GM21723 (cell line): ENCODE results near the gene SPRY1.

Source experiments
- ATAC-seq: cut with Tn5 transposase; IDR thresholded peaks from one replicate; pipeline ENCODE4 v1.9.1; 2021; ENCODE audit warnings: mild to moderate bottlenecking, moderate library complexity; ENCODE audit not compliant: unreplicated experiment

SPRY1 gene

GRCh38 chr4:123396307-123397143 is at the start of gene SPRY1:
SPRY1 (plus strand) TSS chr4:123396795; CDS start chr4:123401592, 4,797 bp downstream.
- ATAC-seq = peak; percentile 51

GRCh38 chr4:123346951-123347350 is 49.6 kb upstream of the SPRY1 start:
- no peak for ATAC-seq

GRCh38 chr4:123348946-123349345 is 47.6 kb upstream of the SPRY1 start:
- no peak for ATAC-seq

- ATAC-seq = no peak
Measured at GRCh38 chr4:123349421-123350190, 47.0 kb upstream of the SPRY1 start.

DNA sequence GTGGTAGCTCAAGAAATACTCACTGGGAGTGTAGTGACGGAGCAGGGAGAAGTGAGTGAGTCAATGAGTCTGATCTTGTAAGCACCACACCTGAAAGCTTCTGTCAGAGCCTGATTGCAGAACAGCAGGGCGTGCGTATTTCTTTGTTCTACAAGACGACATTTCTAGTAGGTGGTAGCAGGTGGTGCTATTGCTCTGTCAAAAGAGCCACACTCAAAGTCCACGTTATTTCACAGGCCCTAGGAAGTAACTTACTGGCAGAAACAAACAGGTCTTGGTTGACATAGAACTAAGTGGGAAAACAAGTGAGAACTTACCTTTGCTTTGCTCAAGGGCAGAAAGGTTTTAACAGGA is 46.4 kb upstream of the SPRY1 start:
- ATAC-seq = no peak

- no peak for ATAC-seq
Measured at GRCh38 chr4:123350726-123351125, 45.9 kb upstream of the SPRY1 start.

DNA sequence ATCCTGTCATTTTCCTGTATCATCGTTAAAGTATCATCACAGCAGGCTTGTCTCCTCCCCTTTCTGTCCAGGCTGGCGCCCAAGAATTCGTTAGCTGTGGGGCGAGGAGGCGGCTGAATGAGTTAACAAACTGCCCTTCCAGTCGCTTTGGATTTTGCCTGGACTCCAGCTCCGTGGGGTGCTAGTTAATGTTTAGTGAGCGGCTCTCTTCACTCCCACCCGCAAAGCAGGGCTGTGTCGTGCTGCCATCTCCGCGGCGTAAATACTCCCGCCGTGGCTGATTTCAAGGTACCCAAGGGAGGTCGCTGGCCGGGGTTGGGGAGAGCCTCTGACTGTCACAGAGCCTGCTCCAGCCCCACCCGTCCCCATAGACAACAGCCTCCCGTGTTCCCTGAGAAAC is 44.9 kb upstream of the SPRY1 start:
- no peak for ATAC-seq

DNA sequence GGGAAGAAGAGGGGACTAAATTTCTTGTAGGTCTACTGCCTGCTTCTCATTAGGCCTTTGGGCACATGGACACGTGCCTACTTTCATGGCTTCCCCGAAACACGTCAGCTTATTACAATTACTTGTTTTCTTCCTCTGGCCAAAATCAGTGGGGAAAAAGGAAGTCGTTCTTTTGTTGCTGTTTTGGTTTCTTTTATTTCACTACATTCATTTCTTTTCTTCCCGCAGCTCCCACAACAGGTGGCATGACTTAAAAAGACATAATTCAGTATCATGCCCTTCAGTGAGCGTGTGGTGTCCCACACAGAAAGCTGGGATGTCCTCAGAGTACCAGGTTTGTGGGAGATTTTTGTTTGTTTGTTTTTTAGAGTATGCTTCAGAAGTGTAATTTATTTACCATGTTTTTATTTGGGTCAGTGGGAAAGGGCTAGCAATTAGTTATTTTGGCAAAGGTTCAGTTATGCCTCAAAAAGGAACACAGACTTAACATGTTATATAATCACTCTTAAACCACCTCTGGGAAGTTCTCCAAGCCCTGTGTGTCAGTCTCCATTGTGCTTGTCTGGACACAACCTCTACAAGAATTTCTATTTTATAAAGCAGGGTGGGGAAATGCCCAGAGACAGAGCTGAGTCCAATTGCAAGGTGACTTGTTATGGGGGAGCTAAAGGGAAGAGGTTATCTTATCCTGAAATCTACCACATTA is 44.2 kb upstream of the SPRY1 start:
- ATAC-seq = peak; percentile 56

DNA sequence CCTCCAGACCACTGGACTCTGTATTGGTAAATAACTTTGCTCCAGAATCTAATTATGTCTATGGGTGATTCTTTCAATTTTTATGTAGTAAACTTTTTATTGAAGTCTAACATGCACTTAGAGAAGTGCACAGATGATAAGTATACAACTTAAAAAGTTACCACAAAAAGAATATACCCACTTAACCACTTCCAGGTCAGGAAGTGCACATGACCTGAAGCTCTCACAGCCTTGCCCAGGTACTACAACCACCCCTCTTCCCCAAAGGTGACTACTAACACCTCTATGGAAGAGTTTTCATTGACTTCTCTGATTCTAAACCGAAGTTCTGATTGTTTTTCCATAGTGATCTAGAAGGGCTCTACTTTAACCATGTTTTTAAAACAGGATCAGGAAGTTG is 43.6 kb upstream of the SPRY1 start:
- peak; percentile 9 for ATAC-seq

GRCh38 chr4:123353656-123354055 is 42.9 kb upstream of the SPRY1 start:
- no peak for ATAC-seq

GRCh38 chr4:123354701-123355100 is 41.9 kb upstream of the SPRY1 start:
- ATAC-seq = no peak

- ATAC-seq = no peak
Measured at GRCh38 chr4:123356921-123357320, 39.7 kb upstream of the SPRY1 start.

- ATAC-seq = no peak
Measured at GRCh38 chr4:123359449-123360315, 36.9 kb upstream of the SPRY1 start.

- ATAC-seq = no peak
Measured at GRCh38 chr4:123361195-123361861, 35.3 kb upstream of the SPRY1 start.

DNA sequence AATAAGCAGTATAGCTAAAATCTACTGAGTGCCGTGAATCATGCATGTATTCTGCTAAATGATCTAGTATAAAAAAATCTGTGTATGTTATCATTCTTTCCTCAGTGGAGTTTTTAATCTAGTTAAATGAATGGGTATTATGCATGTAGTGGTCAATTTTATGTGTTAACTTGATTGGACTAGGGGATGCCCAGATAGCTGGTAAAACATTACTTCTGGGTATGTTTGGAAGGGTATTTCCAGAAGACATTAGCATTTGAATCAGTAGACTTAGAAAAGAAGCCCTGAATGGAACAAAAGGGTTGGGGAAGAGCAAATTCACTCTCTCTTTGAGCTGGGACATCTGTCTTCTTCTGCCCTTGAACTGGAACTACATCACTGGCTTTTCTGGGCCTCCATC is 34.5 kb upstream of the SPRY1 start:
- ATAC-seq = no peak

- ATAC-seq = peak; percentile 97
Measured at GRCh38 chr4:123363729-123364128, 32.9 kb upstream of the SPRY1 start.

GRCh38 chr4:123364906-123365305 is 31.7 kb upstream of the SPRY1 start:
- ATAC-seq = no peak

- ATAC-seq = no peak
Measured at GRCh38 chr4:123365412-123365811, 31.2 kb upstream of the SPRY1 start.

GRCh38 chr4:123366144-123366748 is 30.3 kb upstream of the SPRY1 start:
- ATAC-seq = no peak

- no peak for ATAC-seq
Measured at GRCh38 chr4:123378794-123379193, 17.8 kb upstream of the SPRY1 start.
